HG03521 (cell line): ENCODE results near the gene ZNF507.

Experiments used
- ATAC-seq: cut with Tn5 transposase; IDR thresholded peaks from one replicate; pipeline ENCODE4 v1.9.1; 2021; ENCODE audit warnings: mild to moderate bottlenecking, moderate library complexity; ENCODE audit not compliant: unreplicated experiment

Gene ZNF507

GRCh38 chr19:32339423-32339822 lies 6.0 kb upstream of the ZNF507 start:
- no peak for ATAC-seq

- peak; percentile 48 for ATAC-seq
Observed at GRCh38 chr19:32339988-32340874, 5.2 kb upstream of the ZNF507 start.

- no peak for ATAC-seq
Observed at GRCh38 chr19:32342695-32343094, 2.7 kb upstream of the ZNF507 start.

GRCh38 chr19:32343550-32344262 lies 1.7 kb upstream of the ZNF507 start:
- ATAC-seq: no peak

- ATAC-seq: no peak
Observed at GRCh38 chr19:32346901-32347300, 1.5 kb downstream of the ZNF507 start.

GRCh38 chr19:32347573-32347972 lies 2.2 kb downstream of the ZNF507 start:
- no peak for ATAC-seq

DNA sequence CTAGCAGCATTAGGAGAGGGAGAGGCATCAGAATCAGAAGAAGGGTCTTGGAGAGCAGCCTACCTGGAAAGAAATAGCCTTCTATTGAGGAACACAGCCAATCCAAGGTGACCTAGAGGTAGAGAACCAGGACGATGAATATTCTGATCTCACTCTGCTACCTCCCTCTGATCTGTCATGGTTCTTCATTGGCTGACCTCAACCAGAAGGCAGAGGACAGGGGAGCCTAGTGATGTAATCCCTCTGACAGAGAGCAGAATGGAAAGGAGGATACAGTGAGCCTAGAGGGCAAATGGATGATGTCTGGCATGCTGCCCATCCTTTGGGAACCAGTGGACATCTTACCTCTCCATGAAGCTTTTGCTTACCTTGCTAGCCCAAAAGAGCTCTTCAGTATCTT lies 3.6 kb downstream of the ZNF507 start:
- ATAC-seq: no peak

- ATAC-seq: no peak
Observed at GRCh38 chr19:32349724-32350470, 4.5 kb downstream of the ZNF507 start.

- ATAC-seq: no peak
Observed at GRCh38 chr19:32350471-32350865, 5.1 kb downstream of the ZNF507 start.

- ATAC-seq: no peak
Observed at GRCh38 chr19:32350987-32351348, 5.6 kb downstream of the ZNF507 start.

GRCh38 chr19:32352241-32352630 lies 6.8 kb downstream of the ZNF507 start:
- ATAC-seq: no peak

DNA sequence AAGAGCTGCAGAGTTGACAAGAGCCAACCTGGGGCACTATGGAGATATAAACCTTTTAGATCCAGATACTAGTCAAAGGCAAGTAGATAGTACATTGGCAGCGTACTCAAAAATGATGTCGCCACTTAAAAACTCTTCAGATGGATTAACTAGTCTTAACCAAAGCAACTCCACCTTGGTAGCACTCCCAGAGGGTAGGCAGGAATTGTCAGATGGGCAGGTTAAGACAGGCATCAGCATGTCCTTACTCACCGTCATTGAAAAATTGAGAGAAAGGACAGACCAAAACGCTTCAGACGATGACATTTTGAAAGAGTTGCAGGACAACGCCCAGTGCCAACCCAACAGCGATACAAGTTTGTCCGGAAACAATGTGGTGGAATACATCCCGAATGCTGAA lies 8.9 kb downstream of the ZNF507 start:
- no peak for ATAC-seq

DNA sequence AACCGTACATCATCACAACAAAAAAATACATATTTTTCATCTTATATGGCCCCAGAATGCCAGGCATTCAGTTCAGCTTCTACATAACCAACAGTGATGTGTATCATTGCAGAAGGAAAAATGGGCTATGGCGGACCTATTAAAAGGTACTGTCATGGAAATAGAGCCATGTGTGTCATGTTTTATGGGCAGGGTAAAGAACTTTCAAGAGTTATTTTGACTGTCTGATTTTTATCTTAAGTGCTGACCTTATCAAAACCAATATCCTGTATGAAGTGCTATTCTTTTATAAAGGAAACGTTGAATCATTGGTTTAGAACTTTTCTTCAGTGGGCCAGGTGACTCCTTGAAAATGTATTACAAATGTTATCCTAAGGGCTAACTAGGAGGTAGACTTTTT lies 9.9 kb downstream of the ZNF507 start:
- ATAC-seq: no peak

- ATAC-seq: no peak
Observed at GRCh38 chr19:32357720-32358119, 12.3 kb downstream of the ZNF507 start.

DNA sequence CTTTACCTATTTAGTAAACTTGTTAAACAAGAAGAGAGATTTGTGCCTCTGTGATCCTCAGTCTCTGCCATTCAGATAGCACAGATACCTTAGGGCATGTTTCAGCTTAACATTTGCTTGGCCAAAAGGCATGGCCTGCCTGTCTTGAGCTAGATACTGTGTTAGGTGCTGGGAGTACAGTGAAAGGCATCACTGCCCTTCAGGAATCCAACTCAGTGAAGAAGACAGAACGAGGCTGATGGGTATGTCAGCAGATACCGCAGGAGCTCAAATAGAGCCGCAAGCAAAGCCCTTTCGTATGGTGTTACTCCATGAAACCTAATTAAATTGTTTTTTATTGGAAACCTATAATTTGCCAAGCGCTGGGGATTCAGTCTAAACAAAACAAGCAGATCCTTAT lies 12.9 kb downstream of the ZNF507 start:
- ATAC-seq: no peak

DNA sequence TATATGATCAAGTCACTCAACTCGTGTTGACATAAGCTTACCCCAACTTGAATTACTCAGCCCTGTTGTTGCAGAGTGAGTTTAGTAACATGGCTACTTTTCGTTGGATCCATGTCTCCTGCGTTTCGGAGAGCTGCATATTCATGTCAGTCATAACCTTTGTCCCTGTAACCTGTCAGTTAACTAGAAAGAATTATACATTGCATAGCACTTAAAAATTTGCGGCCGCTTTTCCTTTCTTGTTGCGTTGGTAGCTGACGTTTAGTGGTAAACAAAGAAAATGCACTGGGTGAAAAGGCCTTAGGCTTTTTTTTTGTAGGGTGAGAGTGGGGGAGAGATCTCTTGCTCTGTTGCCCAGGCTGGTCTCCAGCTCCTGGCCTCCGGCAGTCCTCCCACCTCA lies 14.2 kb downstream of the ZNF507 start:
- ATAC-seq: no peak

DNA sequence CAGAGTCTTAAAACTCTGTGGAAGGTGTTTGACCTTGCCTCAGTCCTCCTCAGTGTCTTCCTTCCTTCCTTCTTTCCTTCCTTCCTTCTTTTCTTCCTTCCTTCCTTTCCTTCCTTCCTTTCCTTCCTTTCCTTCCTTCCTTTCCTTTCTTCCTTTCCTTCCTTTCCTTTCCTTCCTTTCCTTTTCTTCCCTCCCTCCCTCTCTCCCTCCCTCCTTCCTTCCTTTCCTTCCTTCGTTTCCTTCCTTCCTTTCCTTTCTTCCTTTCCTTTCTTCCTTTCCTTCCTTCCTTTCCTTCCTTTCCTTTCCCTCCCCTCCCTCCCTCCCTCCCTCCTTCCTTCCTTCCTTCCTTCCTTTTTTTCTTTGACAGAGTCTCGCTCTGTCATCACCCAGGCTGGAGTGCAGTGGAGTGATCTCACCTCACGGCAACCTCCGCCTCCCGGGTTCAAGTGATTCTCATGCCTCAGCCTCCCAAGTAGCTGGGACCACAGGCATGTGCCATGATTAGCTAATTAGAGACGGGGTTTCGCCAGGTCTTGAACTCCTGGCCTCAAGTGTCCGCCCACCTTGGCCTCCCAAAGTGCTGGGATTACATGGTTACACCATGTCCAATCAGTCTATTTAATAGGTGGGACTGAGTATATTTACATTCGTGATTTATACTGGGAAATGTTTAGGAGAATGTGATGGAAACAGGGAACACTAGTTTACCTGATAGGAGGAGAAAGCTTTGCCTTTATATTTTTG lies 16.3 kb downstream of the ZNF507 start:
- ATAC-seq: no peak

DNA sequence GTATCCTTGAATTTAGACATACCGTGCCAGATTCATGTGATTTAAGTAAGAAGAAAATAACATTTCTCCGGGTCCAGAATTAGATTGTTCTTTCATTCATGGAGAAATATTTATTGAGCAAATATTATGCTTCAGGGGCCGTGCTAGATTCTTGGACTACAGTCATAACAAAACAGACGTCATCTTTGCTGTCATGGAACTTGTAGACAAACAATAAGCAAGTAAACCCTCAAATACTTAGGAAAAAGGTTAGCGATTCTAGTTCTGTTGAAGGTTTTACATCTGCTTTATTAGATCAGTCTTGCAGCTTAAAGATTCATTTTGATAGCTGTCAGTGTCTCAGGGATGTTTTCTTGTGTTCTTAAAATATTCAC lies 16.9 kb downstream of the ZNF507 start:
- ATAC-seq: no peak

GRCh38 chr19:32363175-32363574 lies 17.8 kb downstream of the ZNF507 start:
- no peak for ATAC-seq

- no peak for ATAC-seq
Observed at GRCh38 chr19:32363632-32364031, 18.2 kb downstream of the ZNF507 start.

- no peak for ATAC-seq
Observed at GRCh38 chr19:32364040-32364439, 18.6 kb downstream of the ZNF507 start.
